Fibroblast of the aortic adventitia (primary cell): ENCODE measurements around the gene PLBD2. TPM values are rescaled to one million over a fixed set of nuclear protein-coding genes. Genes with fewer than 3 reads are reported as not detected.

Experiments used
- DNase-seq: peaks from one replicate; pipeline ENCODE4 v3.0.0-alpha.2; 2010; ENCODE audit warnings: low read depth
- H3K4me3 ChIP-seq: 2 replicates; pipeline ENCODE4 v1.5.1; 2011; ENCODE audit warnings: low read depth, mild to moderate bottlenecking, control low read depth, low read length, moderate library complexity
- CTCF ChIP-seq: IDR thresholded peaks from 2 replicates; pipeline ENCODE4 v1.5.1; 2011; ENCODE audit warnings: mild to moderate bottlenecking, low read length, control low read depth, inconsistent platforms; ENCODE audit not compliant: insufficient read depth
- total RNA-seq: library from RNA; depleted of rRNA; stranded (reverse); fragments of >200 nt; gene quantifications from 2 replicates; pipeline ENCODE4 v1.2.3, GENCODE V29; 2012; ENCODE audit warnings: low replicate concordance

PLBD2 gene
- total RNA-seq, 1 donor, result 35.1 TPM

GRCh38 chr12:113361574-113362370 lies 3.4 kb downstream of the PLBD2 start:
- no peak for TF ChIP-seq CTCF
- peak; percentile 39 for DNase-seq
- H3K4me3 ChIP-seq, result no peak overlapping the region

GRCh38 chr12:113364698-113365097 lies 6.3 kb downstream of the PLBD2 start:
- DNase-seq, result no peak
- TF ChIP-seq CTCF, result no peak
- no peak overlapping the region for H3K4me3 ChIP-seq

GRCh38 chr12:113365639-113366395 lies 7.4 kb downstream of the PLBD2 start:
- DNase-seq, result no peak
- H3K4me3 ChIP-seq, result no peak overlapping the region
- TF ChIP-seq CTCF, result no peak

- TF ChIP-seq CTCF, result no peak
- peak; percentile 26 for DNase-seq
- no peak overlapping the region for H3K4me3 ChIP-seq
Measured at GRCh38 chr12:113366827-113367226, 8.4 kb downstream of the PLBD2 start.

- TF ChIP-seq CTCF, result no peak
- no peak for DNase-seq
- no peak overlapping the region for H3K4me3 ChIP-seq
Measured at GRCh38 chr12:113368331-113368730, 9.9 kb downstream of the PLBD2 start.

GRCh38 chr12:113369391-113369985 lies 11.1 kb downstream of the PLBD2 start:
- no peak overlapping the region for H3K4me3 ChIP-seq
- no peak for DNase-seq
- TF ChIP-seq CTCF, result no peak
